ENCODE results near the gene BPGM.

DNA sequence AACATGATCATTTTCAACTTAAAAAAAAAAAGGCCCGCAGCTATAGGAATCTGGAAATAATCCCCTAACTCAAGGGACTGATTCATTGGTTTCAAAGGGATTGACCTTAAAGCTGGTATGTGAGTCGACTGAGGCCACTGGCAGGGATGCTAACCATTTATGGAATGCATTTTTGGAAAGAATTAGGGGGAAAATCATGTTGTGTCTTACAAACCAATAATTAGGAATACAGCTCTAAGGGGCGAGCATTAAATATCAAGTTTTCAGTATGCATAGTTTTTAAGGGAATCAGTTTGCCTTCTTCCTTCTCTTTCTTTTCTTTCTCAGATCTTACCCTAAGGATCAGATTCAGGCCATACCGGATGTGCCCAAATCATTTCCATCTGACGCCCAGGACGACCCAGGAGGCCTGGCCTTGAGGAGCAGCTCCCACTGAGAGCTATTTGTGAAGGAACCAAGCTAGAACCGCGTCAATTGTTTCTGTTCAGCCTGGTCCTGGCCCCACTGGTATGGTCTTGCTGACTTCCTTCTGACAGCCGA lies 48.7 kb downstream of the BPGM start:
- TF ChIP-seq, protein P1, sequence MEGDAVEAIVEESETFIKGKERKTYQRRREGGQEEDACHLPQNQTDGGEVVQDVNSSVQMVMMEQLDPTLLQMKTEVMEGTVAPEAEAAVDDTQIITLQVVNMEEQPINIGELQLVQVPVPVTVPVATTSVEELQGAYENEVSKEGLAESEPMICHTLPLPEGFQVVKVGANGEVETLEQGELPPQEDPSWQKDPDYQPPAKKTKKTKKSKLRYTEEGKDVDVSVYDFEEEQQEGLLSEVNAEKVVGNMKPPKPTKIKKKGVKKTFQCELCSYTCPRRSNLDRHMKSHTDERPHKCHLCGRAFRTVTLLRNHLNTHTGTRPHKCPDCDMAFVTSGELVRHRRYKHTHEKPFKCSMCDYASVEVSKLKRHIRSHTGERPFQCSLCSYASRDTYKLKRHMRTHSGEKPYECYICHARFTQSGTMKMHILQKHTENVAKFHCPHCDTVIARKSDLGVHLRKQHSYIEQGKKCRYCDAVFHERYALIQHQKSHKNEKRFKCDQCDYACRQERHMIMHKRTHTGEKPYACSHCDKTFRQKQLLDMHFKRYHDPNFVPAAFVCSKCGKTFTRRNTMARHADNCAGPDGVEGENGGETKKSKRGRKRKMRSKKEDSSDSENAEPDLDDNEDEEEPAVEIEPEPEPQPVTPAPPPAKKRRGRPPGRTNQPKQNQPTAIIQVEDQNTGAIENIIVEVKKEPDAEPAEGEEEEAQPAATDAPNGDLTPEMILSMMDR (IDR thresholded peaks at IDR 0.05) = no peak
- no peak for TF ChIP-seq POLR2A (IDR thresholded peaks at IDR 0.05)
